GM19099 (cell line): Measurements from ENCODE around the gene TRIM44.

Source experiments
- POLR2A ChIP-seq: IDR thresholded peaks from 3 replicates; pipeline ENCODE4 v1.6.1; 2011; ENCODE audit warnings: low read depth; ENCODE audit not compliant: insufficient read length; ENCODE audit errors: extremely low read depth

The TRIM44 gene

GRCh38 chr11:35836205-35836604, 173.6 kb downstream of the TRIM44 start:
- TF ChIP-seq POLR2A, result no peak

GRCh38 chr11:35838071-35838470, 175.5 kb downstream of the TRIM44 start:
- TF ChIP-seq POLR2A, result no peak

GRCh38 chr11:35839368-35840161, 177.0 kb downstream of the TRIM44 start:
- TF ChIP-seq POLR2A, result no peak

- TF ChIP-seq POLR2A, result no peak
Measured at GRCh38 chr11:35841733-35842132, 179.2 kb downstream of the TRIM44 start.

- TF ChIP-seq POLR2A, result no peak
Measured at GRCh38 chr11:35842958-35843357, 180.4 kb downstream of the TRIM44 start.

- no peak for TF ChIP-seq POLR2A
Measured at GRCh38 chr11:35844579-35844978, 182.0 kb downstream of the TRIM44 start.

GRCh38 chr11:35845860-35846259, 183.3 kb downstream of the TRIM44 start:
- no peak for TF ChIP-seq POLR2A

- TF ChIP-seq POLR2A, result no peak
Measured at GRCh38 chr11:35846874-35847273, 184.3 kb downstream of the TRIM44 start.

- TF ChIP-seq POLR2A, result no peak
Measured at GRCh38 chr11:35847473-35847872, 184.9 kb downstream of the TRIM44 start.

GRCh38 chr11:35848616-35849015, 186.0 kb downstream of the TRIM44 start:
- TF ChIP-seq POLR2A, result no peak

GRCh38 chr11:35850191-35850590, 187.6 kb downstream of the TRIM44 start:
- TF ChIP-seq POLR2A, result no peak

GRCh38 chr11:35851342-35851741, 188.8 kb downstream of the TRIM44 start:
- TF ChIP-seq POLR2A, result no peak

- TF ChIP-seq POLR2A, result no peak
Measured at GRCh38 chr11:35852056-35852455, 189.5 kb downstream of the TRIM44 start.

- no peak for TF ChIP-seq POLR2A
Measured at GRCh38 chr11:35853971-35854370, 191.4 kb downstream of the TRIM44 start.

- TF ChIP-seq POLR2A, result no peak
Measured at GRCh38 chr11:35855671-35856070, 193.1 kb downstream of the TRIM44 start.

- no peak for TF ChIP-seq POLR2A
Measured at GRCh38 chr11:35856259-35856658, 193.7 kb downstream of the TRIM44 start.

GRCh38 chr11:35856756-35857155, 194.2 kb downstream of the TRIM44 start:
- TF ChIP-seq POLR2A, result no peak
